ENCODE data around the gene ANO3. TPM values are rescaled to one million over a fixed set of nuclear protein-coding genes. Genes with fewer than 3 reads are reported as not detected.

The ANO3 gene
- total and polyA plus RNA-seq, 2 donors from 2014 or later = 0.30 to 1.5 TPM

DNA sequence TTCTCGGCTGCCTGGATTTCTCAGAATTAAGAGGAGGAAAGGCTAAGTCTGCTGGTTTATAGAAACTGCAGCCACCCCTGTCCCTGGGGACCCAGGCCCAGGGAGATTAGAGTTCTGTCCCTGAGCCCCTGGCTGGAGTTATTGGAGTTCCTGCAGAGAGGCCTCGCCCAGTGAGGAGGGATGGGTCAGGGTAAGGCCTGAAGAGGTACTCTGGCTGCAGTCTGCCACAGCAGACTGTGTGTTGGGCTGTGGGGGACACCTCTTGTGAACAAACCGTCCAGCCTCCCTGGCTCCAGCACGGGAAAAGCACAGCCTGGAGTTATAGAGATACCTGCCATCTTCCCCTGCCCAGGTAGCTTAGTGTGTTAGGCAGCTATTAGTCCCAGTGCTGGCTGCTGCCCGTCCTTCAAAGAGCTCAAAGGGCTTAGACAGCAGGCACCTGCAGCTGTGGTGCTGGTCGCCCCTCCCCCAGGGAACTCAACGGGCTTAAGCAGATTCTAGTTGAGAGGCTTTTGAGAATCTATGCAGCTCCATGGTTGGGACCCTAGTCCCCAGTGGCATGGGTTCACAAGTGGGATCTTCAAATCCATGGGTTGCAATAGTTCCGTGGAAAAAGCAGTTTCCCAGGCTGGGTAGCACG is 276.7 kb downstream of the ANO3 start:
- peaks cover 0 to 4% (median 0%) of the 10 kb centered on the region in 3 donors for H3K9me3 ChIP-seq (ENCODE audit: control insufficient read depth in 2 of 3, insufficient read depth in 1 of 3, low read length in 3 of 3)
- no peaks in the 10 kb centered on the region for H3K36me3 ChIP-seq (ENCODE audit: control insufficient read depth in 2 of 3, insufficient read depth in 3 of 3, low read length in 3 of 3)
- DNase-seq (no peak), FAIRE-seq (no peak)
- no peaks in the 10 kb centered on the region for H3K27me3 ChIP-seq (ENCODE audit: control insufficient read depth, insufficient read depth, low read length)
- no peak overlapping the region for H3K9ac ChIP-seq (ENCODE audit: low read length in 3 of 3)
- intact Hi-C loops (cut with DNase I) = no loop called here
- TF ChIP-seq, protein P1, sequence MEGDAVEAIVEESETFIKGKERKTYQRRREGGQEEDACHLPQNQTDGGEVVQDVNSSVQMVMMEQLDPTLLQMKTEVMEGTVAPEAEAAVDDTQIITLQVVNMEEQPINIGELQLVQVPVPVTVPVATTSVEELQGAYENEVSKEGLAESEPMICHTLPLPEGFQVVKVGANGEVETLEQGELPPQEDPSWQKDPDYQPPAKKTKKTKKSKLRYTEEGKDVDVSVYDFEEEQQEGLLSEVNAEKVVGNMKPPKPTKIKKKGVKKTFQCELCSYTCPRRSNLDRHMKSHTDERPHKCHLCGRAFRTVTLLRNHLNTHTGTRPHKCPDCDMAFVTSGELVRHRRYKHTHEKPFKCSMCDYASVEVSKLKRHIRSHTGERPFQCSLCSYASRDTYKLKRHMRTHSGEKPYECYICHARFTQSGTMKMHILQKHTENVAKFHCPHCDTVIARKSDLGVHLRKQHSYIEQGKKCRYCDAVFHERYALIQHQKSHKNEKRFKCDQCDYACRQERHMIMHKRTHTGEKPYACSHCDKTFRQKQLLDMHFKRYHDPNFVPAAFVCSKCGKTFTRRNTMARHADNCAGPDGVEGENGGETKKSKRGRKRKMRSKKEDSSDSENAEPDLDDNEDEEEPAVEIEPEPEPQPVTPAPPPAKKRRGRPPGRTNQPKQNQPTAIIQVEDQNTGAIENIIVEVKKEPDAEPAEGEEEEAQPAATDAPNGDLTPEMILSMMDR (IDR thresholded peaks at IDR 0.05; ENCODE audit: borderline replicate concordance, extremely low read depth, insufficient read depth) = no peak
- H3K27ac ChIP-seq (ENCODE audit: low read depth in 2 of 2, low read length in 2 of 2) = no peak overlapping the region
- no peaks in the 10 kb centered on the region for H3K4me1 ChIP-seq (ENCODE audit: control insufficient read depth in 2 of 3, insufficient read depth in 2 of 3, low read depth in 1 of 3, low read length in 3 of 3)
- no peak overlapping the region for H3K4me3 ChIP-seq (ENCODE audit: low read length in 3 of 3)

- no peaks in the 10 kb centered on the region for H3K4me1 ChIP-seq (ENCODE audit: control insufficient read depth in 2 of 3, insufficient read depth in 2 of 3, low read depth in 1 of 3, low read length in 3 of 3)
- peaks cover 0 to 4% (median 0%) of the 10 kb centered on the region in 3 donors for H3K9me3 ChIP-seq (ENCODE audit: control insufficient read depth in 2 of 3, insufficient read depth in 1 of 3, low read length in 3 of 3)
- no peak overlapping the region for H3K9ac ChIP-seq (ENCODE audit: low read length in 3 of 3)
- H3K4me3 ChIP-seq (ENCODE audit: low read length in 3 of 3) = no peak overlapping the region
- H3K36me3 ChIP-seq (ENCODE audit: control insufficient read depth in 2 of 3, insufficient read depth in 3 of 3, low read length in 3 of 3) = no peaks in the 10 kb centered on the region
- no peak for FAIRE-seq
- H3K27me3 ChIP-seq (ENCODE audit: control insufficient read depth, insufficient read depth, low read length) = no peaks in the 10 kb centered on the region
- intact Hi-C loops (cut with DNase I) = no loop called here
- no peak overlapping the region for H3K27ac ChIP-seq (ENCODE audit: low read depth in 2 of 2, low read length in 2 of 2)
- DNase-seq = no peak
- TF ChIP-seq, protein P1 (IDR thresholded peaks at IDR 0.05; ENCODE audit: borderline replicate concordance, extremely low read depth, insufficient read depth) = no peak
Observed at GRCh38 chr11:26613759-26614158, 281.8 kb downstream of the ANO3 start.

DNA sequence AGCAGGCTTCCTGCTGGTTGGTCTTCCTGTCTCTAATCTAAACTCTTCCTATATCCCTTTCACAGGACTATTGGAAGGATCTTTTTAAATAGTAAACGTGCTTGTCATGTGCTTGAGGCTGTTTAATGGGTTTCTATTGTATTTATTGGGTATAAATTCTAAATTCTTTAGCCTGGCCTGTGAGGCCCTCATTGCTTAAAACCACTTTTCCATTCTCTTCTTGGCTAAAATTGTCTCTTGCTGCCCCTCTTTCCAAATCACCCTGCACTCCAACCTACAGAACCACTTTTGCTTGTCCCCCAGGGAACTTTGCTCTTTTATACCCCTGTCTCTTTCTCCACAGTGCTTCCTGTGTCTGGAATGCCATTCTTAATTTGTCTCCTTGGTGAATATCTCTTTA is 286.5 kb downstream of the ANO3 start:
- intact Hi-C loops (cut with DNase I) = no loop called here
- no peaks in the 10 kb centered on the region for H3K27me3 ChIP-seq (ENCODE audit: control insufficient read depth, insufficient read depth, low read length)
- no peak for FAIRE-seq
- no peaks in the 10 kb centered on the region for H3K4me1 ChIP-seq (ENCODE audit: control insufficient read depth in 2 of 3, insufficient read depth in 2 of 3, low read depth in 1 of 3, low read length in 3 of 3)
- H3K27ac ChIP-seq (ENCODE audit: low read depth in 2 of 2, low read length in 2 of 2) = no peak overlapping the region
- no peak for DNase-seq
- H3K9ac ChIP-seq (ENCODE audit: low read length in 3 of 3) = no peak overlapping the region
- TF ChIP-seq, protein P1 (IDR thresholded peaks at IDR 0.05; ENCODE audit: borderline replicate concordance, extremely low read depth, insufficient read depth) = no peak
- peaks cover 0 to 1% (median 0%) of the 10 kb centered on the region in 3 donors for H3K9me3 ChIP-seq (ENCODE audit: control insufficient read depth in 2 of 3, insufficient read depth in 1 of 3, low read length in 3 of 3)
- H3K36me3 ChIP-seq (ENCODE audit: control insufficient read depth in 2 of 3, insufficient read depth in 3 of 3, low read length in 3 of 3) = no peaks in the 10 kb centered on the region
- no peak overlapping the region for H3K4me3 ChIP-seq (ENCODE audit: low read length in 3 of 3)
